HepG2 (cell line): Measurements from ENCODE around the gene RTEL1. TPM values are rescaled to one million over a fixed set of nuclear protein-coding genes. Genes with fewer than 3 reads are reported as not detected.
A peak's percentile ranks its signal among the peaks of the same experiment; 100 is the strongest.

Experiments used
- ATAC-seq: fragments of 200-7000 bp; cut with Tn5 transposase; 3 replicates; pipeline ENCODE4 v1.9.1; 2020; ENCODE audit warnings: mild to moderate bottlenecking, moderate library complexity
- BruUV-seq: library from RNA; stranded (reverse); fragments of 400-500 nt; replicated peaks from 2 replicates; lab custom pipeline; 2021; lab: Mats Ljungman, UMichigan
- CTCF ChIA-PET: fragments of 300-600 bp; formaldehyde crosslinking; extraction: SDS; loops from one replicate; lab custom pipeline; 2021; ENCODE audit warnings: low total read pairs, inconsistent platforms, low intra/inter-chr PET ratio; lab: Yijun Ruan, JAX
- POLR2A ChIA-PET: fragments of 350-600 bp; sonication (Branson Sonifier 250); formaldehyde crosslinking; loops from one replicate; lab custom pipeline; 2020; ENCODE audit warnings: antibody characterized with exemption, inconsistent platforms; lab: Yijun Ruan, JAX
- DNase-seq: peaks from one replicate; pipeline ENCODE4 v3.0.0-alpha.2; 2015; ENCODE audit warnings: low spot score
- FAIRE-seq: peaks from 3 replicates; lab custom pipeline; 2011; peaks lifted over from hg19 to GRCh38; lab: Jason Lieb, UNC
- H2AFZ ChIP-seq: one replicate; pipeline ENCODE4 v1.6.1; 2011; ENCODE audit warnings: low read length, inconsistent platforms
- H3K27ac ChIP-seq: fragments of 300-600 bp; 3 replicates; pipeline ENCODE4 v1.8.0; 2011; ENCODE audit warnings: mixed run types, mild to moderate bottlenecking, mixed read lengths, low read length, inconsistent platforms; ENCODE audit not compliant: insufficient read depth; ENCODE audit errors: extremely low read length
- H3K27me3 ChIP-seq, 2 experiments: fragments of 200-600 bp in 1 of 2; 2 replicates in 1 of 2; 3 replicates in 1 of 2; pipeline versions ENCODE4 v1.6.0 to v1.8.0; 2011; ENCODE audit warnings: low read length in 2 of 2, mild to moderate bottlenecking in 2 of 2, moderate library complexity in 2 of 2, inconsistent platforms in 1 of 2; ENCODE audit not compliant: insufficient read depth in 2 of 2, control insufficient read depth in 1 of 2
- H3K36me3 ChIP-seq, 2 experiments: fragments of 200-600 bp in 1 of 2; replicated peaks in 1 of 2; 2 replicates in 1 of 2; 3 replicates in 1 of 2; pipeline versions ENCODE4 v1.5.1 to v1.8.0; 2011; ENCODE audit warnings: low read length in 2 of 2, inconsistent platforms in 1 of 2; ENCODE audit not compliant: insufficient read depth in 2 of 2, control insufficient read depth in 1 of 2
- H3K4me1 ChIP-seq: 2 replicates; pipeline ENCODE4 v1.5.1; 2012; ENCODE audit warnings: low read length, inconsistent platforms; ENCODE audit not compliant: insufficient read depth
- H3K4me2 ChIP-seq: 2 replicates; pipeline ENCODE4 v1.6.0; 2011; ENCODE audit warnings: low read depth, low read length, inconsistent platforms
- H3K4me3 ChIP-seq, 3 experiments: fragments of 200-600 bp in 1 of 3; sonication (generic), shearing (Covaris generic) in 1 of 3; replicated peaks in 1 of 3; 2 replicates each; pipeline ENCODE4 v1.5.1; 2011 to 2016; ENCODE audit warnings: low read length in 3 of 3, inconsistent platforms in 2 of 3, low read depth in 2 of 3, mild to moderate bottlenecking in 2 of 3, control low read depth in 1 of 3, mixed read lengths in 1 of 3; ENCODE audit not compliant: insufficient read depth in 1 of 3
- H3K79me2 ChIP-seq: one replicate; pipeline ENCODE4 v1.6.1; 2011; ENCODE audit warnings: low read length, inconsistent platforms; ENCODE audit not compliant: insufficient read depth
- H3K9ac ChIP-seq: 2 replicates; pipeline ENCODE4 v1.6.0; 2011; ENCODE audit warnings: mild to moderate bottlenecking, low read depth, low read length, inconsistent platforms; ENCODE audit not compliant: insufficient read depth
- H3K9me3 ChIP-seq: 2 replicates; pipeline ENCODE4 v1.5.1; 2012; ENCODE audit warnings: mild to moderate bottlenecking, low read length
- H4K20me1 ChIP-seq: 2 replicates; pipeline ENCODE4 v1.6.0; 2011; ENCODE audit warnings: inconsistent platforms, mild to moderate bottlenecking, low read length, moderate library complexity; ENCODE audit not compliant: insufficient read depth
- CC2D1A ChIP-seq: sonication (generic); formaldehyde crosslinking; IDR thresholded peaks from 2 replicates; pipeline ENCODE4 v1.8.1; 2023; ENCODE audit warnings: mild to moderate bottlenecking, missing genetic modification reagents
- CREM ChIP-seq, 2 experiments: sonication (generic) in 1 of 2; formaldehyde crosslinking in 1 of 2; IDR thresholded peaks; 2 replicates each; pipeline versions ENCODE4 v1.4.0 to v1.6.1; 2016 to 2020; ENCODE audit warnings: antibody characterized with exemption in 1 of 2, mild to moderate bottlenecking in 1 of 2, missing genetic modification reagents in 1 of 2
- DPF2 ChIP-seq: sonication (generic); formaldehyde crosslinking; IDR thresholded peaks from 2 replicates; pipeline ENCODE4 v1.4.0; 2020; ENCODE audit warnings: mild to moderate bottlenecking, low read depth, missing genetic modification reagents, borderline replicate concordance
- E2F1 ChIP-seq: sonication (generic); formaldehyde crosslinking; IDR thresholded peaks from 2 replicates; pipeline ENCODE4 v1.5.0; 2020; ENCODE audit warnings: missing genetic modification reagents
- ESRRA ChIP-seq: sonication (generic); formaldehyde crosslinking; IDR thresholded peaks from 2 replicates; pipeline ENCODE4 v1.5.1; 2020; ENCODE audit warnings: mild to moderate bottlenecking, low read depth, missing genetic modification reagents
- FOXK1 ChIP-seq: sonication (generic); formaldehyde crosslinking; IDR thresholded peaks from 2 replicates; pipeline ENCODE4 v1.4.0; 2020; ENCODE audit warnings: low read depth, missing genetic modification reagents, borderline replicate concordance
- MAFF ChIP-seq: IDR thresholded peaks from 2 replicates; pipeline ENCODE4 v1.6.1; 2011; ENCODE audit warnings: low read depth, low read length, improper control_type of control experiment
- NCOA5 ChIP-seq: sonication (generic); formaldehyde crosslinking; IDR thresholded peaks from 2 replicates; pipeline ENCODE4 v1.4.0; 2020; ENCODE audit warnings: missing genetic modification reagents
- NFKBIZ ChIP-seq: IDR thresholded peaks from 2 replicates; pipeline ENCODE4 v1.6.1; 2018; ENCODE audit warnings: missing genetic modification reagents, missing compliant biosample characterization
- SMAD1 ChIP-seq: sonication (generic); formaldehyde crosslinking; IDR thresholded peaks from 2 replicates; pipeline ENCODE4 v1.4.0; 2020; ENCODE audit warnings: missing genetic modification reagents, low read depth, mild to moderate bottlenecking, borderline replicate concordance
- TBX2 ChIP-seq: sonication (generic); formaldehyde crosslinking; IDR thresholded peaks from 2 replicates; pipeline ENCODE4 v1.5.0; 2020; ENCODE audit warnings: missing genetic modification reagents, mild to moderate bottlenecking, borderline replicate concordance
- TFE3 ChIP-seq: IDR thresholded peaks from 2 replicates; pipeline ENCODE4 v1.6.1; 2016
- ZSCAN30 ChIP-seq: sonication (generic); formaldehyde crosslinking; IDR thresholded peaks from 2 replicates; pipeline ENCODE4 v1.5.0; 2020; ENCODE audit warnings: mild to moderate bottlenecking, missing genetic modification reagents
- WGBS: methylation state at CpG from one replicate; pipeline ENCODE4 v1.1.6; 2017; ENCODE audit warnings: low lambda C conversion rate; 5-methylcytosine and 5-hydroxymethylcytosine counted together
- in situ Hi-C: cut with HindIII; loops from 2 replicates; pipeline ENCODE4 v1.10.0; 2017; ENCODE audit warnings: low pct_unique_long_range_greater_than_20kb; ENCODE audit not compliant: extremely low pct_ligation_motif_present
- intact Hi-C: fragments of 100-400 bp; cut with micrococcal nuclease; formaldehyde crosslinking; loops from one replicate; pipeline ENCODE4 v1.10.0; 2022; ENCODE audit not compliant: unreplicated experiment
- polyA plus RNA-seq, 8 experiments: library from polyadenylated mRNA; depleted of rRNA in 3 of 8; stranded (reverse) in 7 of 8; unstranded in 1 of 8; fragments of >200 nt; fragmentation: Illumina TruSeq in 4 of 8; extraction: Trizol in 4 of 8; gene quantifications; 2 replicates each; pipeline versions ENCODE4 v1.2.1 to v1.2.3, GENCODE V29; 2011 to 2016; ENCODE audit warnings: low read depth in 4 of 8, missing spikeins in 1 of 8, mixed read lengths in 1 of 8; ENCODE audit not compliant: insufficient read depth in 1 of 8
- total RNA-seq, 5 experiments: library from RNA; depleted of rRNA; stranded (reverse); fragments of >200 nt; fragmentation: Illumina TruSeq; extraction: Trizol; gene quantifications; 2 replicates each; pipeline ENCODE4 v1.2.3, GENCODE V29; 2016; ENCODE audit warnings: low read depth in 1 of 5
- TF ChIP-seq, protein P1 (sequence below): sonication (generic); formaldehyde crosslinking; IDR thresholded peaks from 2 replicates; pipeline ENCODE4 v1.4.0; 2020; ENCODE audit warnings: missing genetic modification reagents
- TF ChIP-seq, protein P2 (sequence below): sonication (generic); formaldehyde crosslinking; IDR thresholded peaks from 2 replicates; pipeline ENCODE4 v1.5.0; 2020; ENCODE audit warnings: mild to moderate bottlenecking, missing genetic modification reagents, moderate library complexity
- TF ChIP-seq, protein P3 (sequence below): IDR thresholded peaks from 2 replicates; pipeline ENCODE4 v1.6.1; 2018; ENCODE audit warnings: missing genetic modification reagents, mild to moderate bottlenecking, missing compliant biosample characterization
- TF ChIP-seq, protein P4 (sequence below): sonication (generic); formaldehyde crosslinking; IDR thresholded peaks from 2 replicates; pipeline ENCODE4 v1.5.0; 2020; ENCODE audit warnings: missing genetic modification reagents, mild to moderate bottlenecking, borderline replicate concordance

RTEL1 gene
- total and polyA plus RNA-seq, 2 of the 13 experiments (the other 11 are each of a cell fraction or from before 2014, with no cell fraction given), result 21.8 to 36.4 TPM

- in situ Hi-C loops, result no loop called here
- H3K79me2 ChIP-seq, result no peaks in the 10 kb centered on the region
- peaks cover 21% of the 10 kb centered on the region for H3K4me1 ChIP-seq
- no peak overlapping the region for H2AFZ ChIP-seq
- peaks cover 4% of the 10 kb centered on the region in 2 experiments; a peak in 4 of 5 replicates for H3K36me3 ChIP-seq
- WGBS, result 82% methylated on average over 4 of the region's 7 CpGs
- H3K4me3 ChIP-seq, result peak overlapping the region in 1 of 3 experiments; percentile 43; a peak in 1 of 6 replicates
- DNase-seq, result no peak
- no peaks in the 10 kb centered on the region for H3K9me3 ChIP-seq
- peak; percentile 23 for ATAC-seq
- POLR2A ChIA-PET, result interaction anchor here (1.0 to 2.0 kb wide), 5 partner anchors 11 to 43 kb away, joined by 3 to 11 read pairs (median 4); partner anchors contain the start of genes ARFRP1, RTEL1 and ZGPAT
- no peak for FAIRE-seq
- peaks cover 4% of the 10 kb centered on the region; the same call in 1 of the 2 replicates for H4K20me1 ChIP-seq
- H3K27me3 ChIP-seq, result no peaks in the 10 kb centered on the region
- peak overlapping the region; percentile 63 for H3K4me2 ChIP-seq
- intact Hi-C loops, result no loop called here
- no peak overlapping the region for H3K27ac ChIP-seq
- no peak overlapping the region for H3K9ac ChIP-seq
- CTCF ChIA-PET, result no interaction called here
- no TSS peak for BruUV-seq
- TF ChIP-seq NFKBIZ (CRISPR knock-in tag), result no peak
- TF ChIP-seq, protein P1, sequence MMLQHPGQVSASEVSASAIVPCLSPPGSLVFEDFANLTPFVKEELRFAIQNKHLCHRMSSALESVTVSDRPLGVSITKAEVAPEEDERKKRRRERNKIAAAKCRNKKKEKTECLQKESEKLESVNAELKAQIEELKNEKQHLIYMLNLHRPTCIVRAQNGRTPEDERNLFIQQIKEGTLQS (CRISPR knock-in tag), result no peak
- TF ChIP-seq FOXK1 (CRISPR knock-in tag), result no peak
- no peak for TF ChIP-seq NCOA5 (CRISPR knock-in tag)
- TF ChIP-seq DPF2 (CRISPR knock-in tag), result no peak
- TF ChIP-seq ESRRA (CRISPR knock-in tag), result no peak
- 0 out of 2 replicates have a peak, but pooled peaks have one; percentile 3 for TF ChIP-seq TBX2 (CRISPR knock-in tag)
- TF ChIP-seq CREM (IDR thresholded peaks at IDR 0.05), result no peak
- no peak for TF ChIP-seq CREM (CRISPR knock-in tag; IDR thresholded peaks at IDR 0.05)
- TF ChIP-seq, protein P2, sequence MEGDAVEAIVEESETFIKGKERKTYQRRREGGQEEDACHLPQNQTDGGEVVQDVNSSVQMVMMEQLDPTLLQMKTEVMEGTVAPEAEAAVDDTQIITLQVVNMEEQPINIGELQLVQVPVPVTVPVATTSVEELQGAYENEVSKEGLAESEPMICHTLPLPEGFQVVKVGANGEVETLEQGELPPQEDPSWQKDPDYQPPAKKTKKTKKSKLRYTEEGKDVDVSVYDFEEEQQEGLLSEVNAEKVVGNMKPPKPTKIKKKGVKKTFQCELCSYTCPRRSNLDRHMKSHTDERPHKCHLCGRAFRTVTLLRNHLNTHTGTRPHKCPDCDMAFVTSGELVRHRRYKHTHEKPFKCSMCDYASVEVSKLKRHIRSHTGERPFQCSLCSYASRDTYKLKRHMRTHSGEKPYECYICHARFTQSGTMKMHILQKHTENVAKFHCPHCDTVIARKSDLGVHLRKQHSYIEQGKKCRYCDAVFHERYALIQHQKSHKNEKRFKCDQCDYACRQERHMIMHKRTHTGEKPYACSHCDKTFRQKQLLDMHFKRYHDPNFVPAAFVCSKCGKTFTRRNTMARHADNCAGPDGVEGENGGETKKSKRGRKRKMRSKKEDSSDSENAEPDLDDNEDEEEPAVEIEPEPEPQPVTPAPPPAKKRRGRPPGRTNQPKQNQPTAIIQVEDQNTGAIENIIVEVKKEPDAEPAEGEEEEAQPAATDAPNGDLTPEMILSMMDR (CRISPR knock-in tag), result peak; percentile 11; the same call in 1 of the 2 replicates
- TF ChIP-seq CC2D1A (CRISPR knock-in tag), result no peak
- TF ChIP-seq TFE3 (CRISPR knock-in tag), result no peak
- TF ChIP-seq ZSCAN30, result no peak
- TF ChIP-seq E2F1, result no peak
- no peak for TF ChIP-seq SMAD1 (CRISPR knock-in tag)
- TF ChIP-seq, protein P3, sequence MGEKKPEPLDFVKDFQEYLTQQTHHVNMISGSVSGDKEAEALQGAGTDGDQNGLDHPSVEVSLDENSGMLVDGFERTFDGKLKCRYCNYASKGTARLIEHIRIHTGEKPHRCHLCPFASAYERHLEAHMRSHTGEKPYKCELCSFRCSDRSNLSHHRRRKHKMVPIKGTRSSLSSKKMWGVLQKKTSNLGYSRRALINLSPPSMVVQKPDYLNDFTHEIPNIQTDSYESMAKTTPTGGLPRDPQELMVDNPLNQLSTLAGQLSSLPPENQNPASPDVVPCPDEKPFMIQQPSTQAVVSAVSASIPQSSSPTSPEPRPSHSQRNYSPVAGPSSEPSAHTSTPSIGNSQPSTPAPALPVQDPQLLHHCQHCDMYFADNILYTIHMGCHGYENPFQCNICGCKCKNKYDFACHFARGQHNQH, result no peak
- no peak for TF ChIP-seq MAFF
- TF ChIP-seq, protein P4, sequence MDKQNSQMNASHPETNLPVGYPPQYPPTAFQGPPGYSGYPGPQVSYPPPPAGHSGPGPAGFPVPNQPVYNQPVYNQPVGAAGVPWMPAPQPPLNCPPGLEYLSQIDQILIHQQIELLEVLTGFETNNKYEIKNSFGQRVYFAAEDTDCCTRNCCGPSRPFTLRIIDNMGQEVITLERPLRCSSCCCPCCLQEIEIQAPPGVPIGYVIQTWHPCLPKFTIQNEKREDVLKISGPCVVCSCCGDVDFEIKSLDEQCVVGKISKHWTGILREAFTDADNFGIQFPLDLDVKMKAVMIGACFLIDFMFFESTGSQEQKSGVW (CRISPR knock-in tag), result no peak
These were observed 39.3 kb downstream of the RTEL1 start for GRCh38 chr20:63697357-63697867.
